GM08714 (cell line): ENCODE measurements around the gene MAP2K4.

Source experiments
- H3K4me3 ChIP-seq: fragments of 200-500 bp; sonication (Bioruptor generic); 2 replicates; pipeline ENCODE4 v1.5.1; 2014; ENCODE audit warnings: mild to moderate bottlenecking, low read length, inconsistent platforms
- ZNF274 ChIP-seq: IDR thresholded peaks from 2 replicates; pipeline ENCODE4 v1.6.1; 2012; ENCODE audit warnings: mild to moderate bottlenecking, low read depth, low read length

The MAP2K4 gene

GRCh38 chr17:12053552-12053951 is 32.9 kb downstream of the MAP2K4 start:
- H3K4me3 ChIP-seq, result no peak overlapping the region
- TF ChIP-seq ZNF274, result no peak

GRCh38 chr17:12055889-12056288 is 35.2 kb downstream of the MAP2K4 start:
- no peak for TF ChIP-seq ZNF274
- H3K4me3 ChIP-seq, result no peak overlapping the region

GRCh38 chr17:12057520-12057919 is 36.8 kb downstream of the MAP2K4 start:
- no peak overlapping the region for H3K4me3 ChIP-seq
- TF ChIP-seq ZNF274, result no peak

GRCh38 chr17:12058535-12058934 is 37.9 kb downstream of the MAP2K4 start:
- no peak overlapping the region for H3K4me3 ChIP-seq
- no peak for TF ChIP-seq ZNF274

GRCh38 chr17:12062249-12062648 is 41.6 kb downstream of the MAP2K4 start:
- TF ChIP-seq ZNF274, result no peak
- H3K4me3 ChIP-seq, result no peak overlapping the region

GRCh38 chr17:12064395-12064794 is 43.7 kb downstream of the MAP2K4 start:
- no peak for TF ChIP-seq ZNF274
- no peak overlapping the region for H3K4me3 ChIP-seq

- H3K4me3 ChIP-seq, result no peak overlapping the region
- TF ChIP-seq ZNF274, result no peak
Measured at GRCh38 chr17:12067485-12067884, 46.8 kb downstream of the MAP2K4 start.

GRCh38 chr17:12068946-12069345 is 48.3 kb downstream of the MAP2K4 start:
- TF ChIP-seq ZNF274, result no peak

GRCh38 chr17:12070561-12070960 is 49.9 kb downstream of the MAP2K4 start:
- H3K4me3 ChIP-seq, result no peak overlapping the region; the same call in 1 of the 2 replicates
- TF ChIP-seq ZNF274, result no peak

More at GRCh38 chr17:12068946-12069345, 48.3 kb downstream of the MAP2K4 start:
- no peak overlapping the region for H3K4me3 ChIP-seq

GRCh38 chr17:12074346-12074745 is 53.7 kb downstream of the MAP2K4 start:
- TF ChIP-seq ZNF274, result no peak
- no peak overlapping the region for H3K4me3 ChIP-seq

GRCh38 chr17:12077773-12078172 is 57.1 kb downstream of the MAP2K4 start:
- no peak for TF ChIP-seq ZNF274
- H3K4me3 ChIP-seq, result no peak overlapping the region

GRCh38 chr17:12078791-12079190 is 58.1 kb downstream of the MAP2K4 start:
- no peak for TF ChIP-seq ZNF274
- no peak overlapping the region for H3K4me3 ChIP-seq

- no peak overlapping the region for H3K4me3 ChIP-seq
- TF ChIP-seq ZNF274, result no peak
Measured at GRCh38 chr17:12081720-12082119, 61.0 kb downstream of the MAP2K4 start.

GRCh38 chr17:12085076-12085949 is 64.6 kb downstream of the MAP2K4 start:
- no peak overlapping the region for H3K4me3 ChIP-seq
- no peak for TF ChIP-seq ZNF274

- no peak for TF ChIP-seq ZNF274
- no peak overlapping the region for H3K4me3 ChIP-seq
Measured at GRCh38 chr17:12088035-12088434, 67.4 kb downstream of the MAP2K4 start.

GRCh38 chr17:12089809-12090384 is 69.2 kb downstream of the MAP2K4 start:
- no peak overlapping the region for H3K4me3 ChIP-seq
- TF ChIP-seq ZNF274, result no peak
